Mesodermal cell (in vitro differentiated cells): ENCODE results near the gene KRTAP22-1.

ENCODE experiments used
- H3K27ac ChIP-seq: 2 replicates; pipeline ENCODE4 v1.7.0; 2013; ENCODE audit warnings: mild to moderate bottlenecking, low read depth, low read length, moderate library complexity; ENCODE audit not compliant: severe bottlenecking
- H3K36me3 ChIP-seq: 2 replicates; pipeline ENCODE4 v1.7.1; 2013; ENCODE audit warnings: mild to moderate bottlenecking, low read length, moderate library complexity; ENCODE audit not compliant: control insufficient read depth, insufficient read depth
- H3K4me1 ChIP-seq: one replicate; pipeline ENCODE4 v1.7.1; 2013; ENCODE audit warnings: mild to moderate bottlenecking, low read length; ENCODE audit not compliant: insufficient read depth, control insufficient read depth, poor library complexity, severe bottlenecking
- H3K4me3 ChIP-seq: 2 replicates; pipeline ENCODE4 v1.7.0; 2013; ENCODE audit warnings: low read length, control low read depth, mild to moderate bottlenecking; ENCODE audit not compliant: insufficient read depth, poor library complexity, severe bottlenecking; ENCODE audit errors: extremely low read depth
- H3K9me3 ChIP-seq: 2 replicates; pipeline ENCODE4 v1.7.1; 2013; ENCODE audit warnings: mild to moderate bottlenecking, low read length, moderate library complexity; ENCODE audit not compliant: control insufficient read depth
- WGBS, 2 experiments: methylation state at CpG; one replicate each; pipeline ENCODE4 v1.1.5; 2013; ENCODE audit warnings: missing lambda C conversion rate in 2 of 2; ENCODE audit not compliant: insufficient coverage in 2 of 2; 5-methylcytosine and 5-hydroxymethylcytosine counted together

KRTAP22-1 gene

DNA sequence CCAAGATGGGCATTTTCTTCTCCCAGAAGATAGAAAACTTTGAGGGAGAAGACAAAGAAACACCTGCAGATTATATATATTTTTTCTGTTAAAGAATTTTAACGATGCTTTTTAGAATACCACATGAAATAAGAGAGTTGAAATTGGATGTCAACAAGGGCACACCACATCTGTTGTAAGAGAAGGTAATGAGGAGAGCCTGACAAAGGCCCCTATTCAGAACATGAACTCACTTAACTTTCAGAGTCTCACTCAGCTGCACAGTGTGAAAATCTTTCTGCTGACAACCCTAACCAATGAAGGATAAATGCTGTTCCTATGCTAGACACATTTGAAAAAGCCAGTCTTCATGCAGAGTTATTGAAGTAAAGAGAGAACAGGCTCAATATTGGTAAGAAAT is 18.0 kb upstream of the KRTAP22-1 start:
- Histone ChIP-seq H3K4me3 (no peak overlapping the region), H3K36me3 (no peaks in the 10 kb centered on the region), H3K9me3 (no peaks in the 10 kb centered on the region), H3K4me1 (no peaks in the 10 kb centered on the region), H3K27ac (no peak overlapping the region)
- no CpG with 5 or more reads among the region's 1 CpG for WGBS, 2 experiments

GRCh38 chr21:30590297-30590696 is 10.6 kb upstream of the KRTAP22-1 start, which contains the start of gene KRTAP22-2:
Gene KRTAP22-2 (minus strand): TSS chr21:30590397.
- H3K27ac ChIP-seq = no peak within 1 kb of the TSS
- H3K4me3 ChIP-seq = no peak within 1 kb of the TSS
- H3K9me3 ChIP-seq = no peaks in the 10 kb centered on the region
- no peaks in the 10 kb centered on the region for H3K4me1 ChIP-seq
- no peaks in the 10 kb centered on the region for H3K36me3 ChIP-seq

DNA sequence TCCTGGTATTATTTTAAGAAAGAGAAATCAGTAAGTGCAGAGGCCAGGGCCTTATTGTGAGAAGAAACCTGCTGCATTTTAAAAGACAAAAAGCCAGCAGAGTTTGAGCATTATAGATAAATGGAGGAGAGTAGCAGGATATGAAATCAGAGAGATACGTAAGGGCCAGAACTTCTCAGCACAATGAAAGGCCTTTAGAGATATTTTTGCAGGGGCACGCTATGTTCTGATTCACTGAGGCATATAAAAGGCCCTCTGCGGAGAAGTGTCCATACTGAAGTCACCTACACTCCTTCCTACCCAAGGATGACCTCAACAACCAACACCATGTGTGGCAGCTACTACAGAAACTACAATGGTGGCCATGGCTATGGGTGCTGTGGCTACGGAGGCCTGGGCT is 8.7 kb upstream of the KRTAP22-1 start, which contains the start of gene KRTAP6-3:
KRTAP6-3 (plus strand) TSS at position 301 of the 400 bp plus-strand sequence; CDS start at position 307, 6 bp downstream.
- Histone ChIP-seq H3K36me3 (no peaks in the 10 kb centered on the region), H3K9me3 (no peaks in the 10 kb centered on the region), H3K27ac (no peak within 1 kb of the TSS), H3K4me1 (no peaks in the 10 kb centered on the region), H3K4me3 (no peak within 1 kb of the TSS)
- WGBS, 2 experiments = 77 to 86% methylated on average over 2 to 3 of the region's 4 CpGs

DNA sequence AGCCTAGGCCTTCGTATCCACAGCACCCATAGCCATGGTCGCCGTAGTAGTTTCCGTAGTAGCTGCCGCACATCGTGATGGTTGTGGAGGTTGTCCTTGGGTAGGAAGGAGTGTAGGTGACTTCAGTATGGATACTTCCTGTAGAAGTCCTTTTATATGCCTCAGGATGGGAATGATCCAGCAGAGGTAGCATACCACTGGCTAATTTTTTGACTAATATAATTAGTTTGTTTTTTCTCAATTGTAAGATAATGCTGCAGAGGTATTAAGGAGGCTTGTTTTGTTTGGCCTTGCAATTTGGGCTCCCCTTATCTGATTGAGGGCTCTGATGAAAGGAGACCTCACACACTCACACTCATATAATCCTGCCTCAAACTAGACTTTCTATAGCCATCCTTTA is 2.1 kb upstream of the KRTAP22-1 start, which contains the start of gene KRTAP6-2:
KRTAP6-2 (minus strand) TSS at position 101 of the 400 bp plus-strand sequence; CDS start at position 73, 28 bp downstream.
- H3K27ac ChIP-seq = no peak within 1 kb of the TSS
- no peaks in the 10 kb centered on the region for H3K36me3 ChIP-seq
- no peak within 1 kb of the TSS for H3K4me3 ChIP-seq
- WGBS, 2 experiments = 96 to 98% methylated on average over 5 to 6 of the region's 6 CpGs
- no peaks in the 10 kb centered on the region for H3K9me3 ChIP-seq
- H3K4me1 ChIP-seq = no peaks in the 10 kb centered on the region

- Histone ChIP-seq H3K27ac (no peak overlapping the region), H3K4me1 (no peaks in the 10 kb centered on the region), H3K36me3 (no peaks in the 10 kb centered on the region), H3K4me3 (no peak overlapping the region), H3K9me3 (no peaks in the 10 kb centered on the region)
- 69 to 87% methylated on average over 2 of the region's 2 CpGs for WGBS, 2 experiments
These were observed 5.1 kb downstream of the KRTAP22-1 start for GRCh38 chr21:30605968-30606367.

DNA sequence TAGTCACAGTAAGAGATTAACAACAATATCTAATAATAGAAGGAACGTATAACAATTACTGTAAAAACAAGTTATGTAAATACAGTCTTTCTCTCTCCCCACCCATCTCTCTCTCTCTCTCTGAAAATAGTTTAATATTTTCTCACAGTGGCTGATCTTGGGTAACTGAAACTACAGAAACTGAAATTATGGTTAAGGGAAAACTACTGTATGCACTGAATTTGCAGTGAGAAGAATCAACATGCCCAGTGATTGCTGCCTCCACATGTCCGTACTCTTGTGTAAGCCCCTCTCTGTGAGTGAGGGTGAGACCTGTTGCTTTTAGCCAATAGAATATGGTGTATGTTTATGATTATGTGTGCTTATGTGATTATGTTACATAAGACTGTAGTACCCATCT is 11.2 kb downstream of the KRTAP22-1 start:
- no peak overlapping the region for H3K27ac ChIP-seq
- H3K36me3 ChIP-seq = no peaks in the 10 kb centered on the region
- H3K4me1 ChIP-seq = no peaks in the 10 kb centered on the region
- 88 to 89% methylated on average over 1 of the region's 2 CpGs for WGBS, 2 experiments
- no peak overlapping the region for H3K4me3 ChIP-seq
- no peaks in the 10 kb centered on the region for H3K9me3 ChIP-seq

DNA sequence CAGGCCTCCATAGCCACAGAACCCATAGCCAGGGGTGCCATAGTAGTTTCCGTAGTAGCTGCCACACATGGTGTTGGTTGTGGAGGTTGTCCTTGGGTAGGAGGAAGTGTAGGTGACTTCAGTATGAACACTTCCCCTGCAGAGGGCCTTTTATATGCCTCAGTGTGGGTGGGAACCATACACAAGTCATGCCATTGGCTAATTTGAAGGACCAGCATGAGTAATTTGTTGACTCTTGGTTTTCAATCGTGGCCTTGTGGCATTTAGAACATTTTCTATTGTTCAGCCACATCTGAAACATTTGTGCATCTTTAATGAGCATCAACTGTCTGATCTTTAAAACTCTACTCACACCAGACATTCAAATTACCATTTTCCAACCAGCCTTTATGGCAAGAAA is 12.9 kb downstream of the KRTAP22-1 start, which contains the start of gene KRTAP6-1:
KRTAP6-1 (minus strand) TSS at position 95 of the 400 bp plus-strand sequence; CDS start at position 69, 26 bp downstream.
- Histone ChIP-seq H3K27ac (no peak within 1 kb of the TSS), H3K9me3 (no peaks in the 10 kb centered on the region), H3K36me3 (no peaks in the 10 kb centered on the region), H3K4me3 (no peak within 1 kb of the TSS), H3K4me1 (no peaks in the 10 kb centered on the region)
- WGBS, 2 experiments = 86 to 94% methylated on average over 1 to 2 of the region's 2 CpGs

DNA sequence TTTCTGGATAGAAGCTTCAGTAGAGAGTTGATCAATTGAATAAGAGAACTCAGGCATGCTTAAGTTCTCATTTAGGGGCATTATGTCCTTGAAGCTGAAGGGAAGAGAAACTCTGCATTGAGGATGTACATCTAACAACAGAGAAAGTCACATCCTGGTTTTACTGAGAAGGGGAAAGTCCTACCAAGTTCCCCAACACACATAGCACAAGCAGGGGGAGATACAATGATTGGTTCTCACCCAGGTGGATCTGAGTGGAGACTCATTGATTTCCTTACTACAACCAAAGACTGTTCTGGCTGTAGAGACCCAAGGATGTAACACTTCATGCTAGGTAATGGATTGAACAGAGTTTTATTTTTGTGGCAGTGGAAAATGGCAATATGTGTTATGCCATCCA is 14.3 kb downstream of the KRTAP22-1 start:
- H3K27ac ChIP-seq = no peak overlapping the region

GRCh38 chr21:30616125-30616524 is 15.2 kb downstream of the KRTAP22-1 start, which contains the start of gene KRTAP20-1:
Gene KRTAP20-1 (plus strand): TSS chr21:30616425. CDS start chr21:30616455, 30 bp downstream.
- Histone ChIP-seq H3K36me3 (no peaks in the 10 kb centered on the region), H3K4me3 (no peak within 1 kb of the TSS), H3K9me3 (no peaks in the 10 kb centered on the region), H3K27ac (no peak within 1 kb of the TSS), H3K4me1 (no peaks in the 10 kb centered on the region)
- WGBS, 2 experiments = no CpG with 5 or more reads among the region's 2 CpGs

More for the DNA sequence above, 14.3 kb downstream of the KRTAP22-1 start:
- H3K36me3 ChIP-seq = no peaks in the 10 kb centered on the region
- H3K4me3 ChIP-seq = no peak overlapping the region
- no peaks in the 10 kb centered on the region for H3K4me1 ChIP-seq
- no peaks in the 10 kb centered on the region for H3K9me3 ChIP-seq

GRCh38 chr21:30620080-30620479 is 19.2 kb downstream of the KRTAP22-1 start:
- Histone ChIP-seq H3K36me3 (no peaks in the 10 kb centered on the region), H3K4me3 (no peak overlapping the region), H3K9me3 (no peaks in the 10 kb centered on the region), H3K4me1 (no peaks in the 10 kb centered on the region), H3K27ac (no peak overlapping the region)

- Histone ChIP-seq H3K4me1 (no peaks in the 10 kb centered on the region), H3K9me3 (no peaks in the 10 kb centered on the region), H3K27ac (no peak within 1 kb of the TSS), H3K4me3 (no peak within 1 kb of the TSS), H3K36me3 (no peaks in the 10 kb centered on the region)
- WGBS, 2 experiments = no CpG with 5 or more reads among the region's 3 CpGs
These were observed 19.6 kb downstream of the KRTAP22-1 start, which contains the start of gene KRTAP20-4 for GRCh38 chr21:30620522-30620921. Gene KRTAP20-4 (plus strand): TSS chr21:30620627.
